Measurements from ENCODE around the gene FYN. TPM values are rescaled to one million over a fixed set of nuclear protein-coding genes. Genes with fewer than 3 reads are reported as not detected.
A peak's percentile ranks its signal among the peaks of the same experiment; 100 is the strongest.

Gene FYN
- total and polyA plus RNA-seq, 2 of the 13 experiments (the other 11 are each of a cell fraction or from before 2014, with no cell fraction given): 15.5 to 24.6 TPM

- no peak for TF ChIP-seq PATZ1 (CRISPR knock-in tag; IDR thresholded peaks at IDR 0.05)
- TF ChIP-seq ZNF775 (CRISPR knock-in tag; IDR thresholded peaks at IDR 0.05; ENCODE audit: borderline replicate concordance): no peak
- TF ChIP-seq ZNF7 (CRISPR knock-in tag; IDR thresholded peaks at IDR 0.05): no peak
- TF ChIP-seq KAT2B (IDR thresholded peaks at IDR 0.05; ENCODE audit: borderline replicate concordance, low read depth, low read length): no peak
- no peak for TF ChIP-seq ZNF646 (CRISPR knock-in tag; IDR thresholded peaks at IDR 0.05)
- TF ChIP-seq, protein P1, sequence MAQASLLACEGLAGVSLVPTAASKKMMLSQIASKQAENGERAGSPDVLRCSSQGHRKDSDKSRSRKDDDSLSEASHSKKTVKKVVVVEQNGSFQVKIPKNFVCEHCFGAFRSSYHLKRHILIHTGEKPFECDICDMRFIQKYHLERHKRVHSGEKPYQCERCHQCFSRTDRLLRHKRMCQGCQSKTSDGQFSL (CRISPR knock-in tag; IDR thresholded peaks at IDR 0.05): no peak
- TF ChIP-seq IRF1 (CRISPR knock-in tag; IDR thresholded peaks at IDR 0.05; ENCODE audit: low read depth): no peak
- TF ChIP-seq, protein P2, sequence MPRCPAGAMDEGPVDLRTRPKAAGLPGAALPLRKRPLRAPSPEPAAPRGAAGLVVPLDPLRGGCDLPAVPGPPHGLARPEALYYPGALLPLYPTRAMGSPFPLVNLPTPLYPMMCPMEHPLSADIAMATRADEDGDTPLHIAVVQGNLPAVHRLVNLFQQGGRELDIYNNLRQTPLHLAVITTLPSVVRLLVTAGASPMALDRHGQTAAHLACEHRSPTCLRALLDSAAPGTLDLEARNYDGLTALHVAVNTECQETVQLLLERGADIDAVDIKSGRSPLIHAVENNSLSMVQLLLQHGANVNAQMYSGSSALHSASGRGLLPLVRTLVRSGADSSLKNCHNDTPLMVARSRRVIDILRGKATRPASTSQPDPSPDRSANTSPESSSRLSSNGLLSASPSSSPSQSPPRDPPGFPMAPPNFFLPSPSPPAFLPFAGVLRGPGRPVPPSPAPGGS (CRISPR knock-in tag; IDR thresholded peaks at IDR 0.05): no peak
- TF ChIP-seq NCOA2 (CRISPR knock-in tag; IDR thresholded peaks at IDR 0.05): 0 out of 2 replicates have a peak, but pooled peaks have one; percentile 33
- no peak for TF ChIP-seq ZNF629 (CRISPR knock-in tag; conservative IDR thresholded peaks at IDR 0.05)
- TF ChIP-seq TAF1 (CRISPR knock-in tag; IDR thresholded peaks at IDR 0.05): no peak
- TF ChIP-seq ZNF720 (CRISPR knock-in tag; IDR thresholded peaks at IDR 0.05): no peak
- no peak for TF ChIP-seq TRAFD1 (CRISPR knock-in tag; IDR thresholded peaks at IDR 0.05; ENCODE audit: borderline replicate concordance)
- TF ChIP-seq HOXA5 (CRISPR knock-in tag; IDR thresholded peaks at IDR 0.05): no peak
Observed at GRCh38 chr6:111677249-111677990, 195.8 kb downstream of the FYN start (continued).

All from HepG2 (cell line).